Duodenal mucosa (tissue), 2 donors: Measurements from ENCODE around the gene COL24A1.

ENCODE experiments used
- H3K27ac ChIP-seq: one replicate; pipeline ENCODE4 v1.7.0; 2013; ENCODE audit warnings: low read depth, low read length
- H3K27me3 ChIP-seq, 2 donors: one replicate each; pipeline ENCODE4 v1.7.0; 2013; ENCODE audit warnings: low read length in 2 of 2, control low read depth in 1 of 2; ENCODE audit not compliant: insufficient read depth in 2 of 2, control insufficient read depth in 1 of 2
- H3K36me3 ChIP-seq, 2 donors: one replicate each; pipeline ENCODE4 v1.7.0; 2013; ENCODE audit warnings: low read length in 2 of 2, control low read depth in 1 of 2; ENCODE audit not compliant: insufficient read depth in 2 of 2, control insufficient read depth in 1 of 2
- H3K4me1 ChIP-seq, 2 donors: one replicate each; pipeline ENCODE4 v1.7.0; 2013; ENCODE audit warnings: low read length in 2 of 2, control low read depth in 1 of 2; ENCODE audit not compliant: insufficient read depth in 2 of 2, control insufficient read depth in 1 of 2
- H3K4me3 ChIP-seq, 2 donors: one replicate each; pipeline ENCODE4 v1.7.0; 2013; ENCODE audit warnings: low read length in 2 of 2, low read depth in 1 of 2
- H3K9ac ChIP-seq, 2 donors: one replicate each; pipeline ENCODE4 v1.7.0; 2013; ENCODE audit warnings: low read length in 2 of 2, low read depth in 1 of 2
- H3K9me3 ChIP-seq, 2 donors: one replicate each; pipeline ENCODE4 v1.7.0; 2013; ENCODE audit warnings: low read length in 2 of 2, control low read depth in 1 of 2; ENCODE audit not compliant: control insufficient read depth in 1 of 2

COL24A1 gene

GRCh38 chr1:85683292-85684025 is 473.1 kb downstream of the COL24A1 start:
- no peak overlapping the region for H3K9ac ChIP-seq
- peaks cover 0 to 4% of the 10 kb centered on the region in 2 donors for H3K36me3 ChIP-seq
- no peaks in the 10 kb centered on the region for H3K9me3 ChIP-seq
- no peak overlapping the region for H3K27ac ChIP-seq
- H3K27me3 ChIP-seq: no peaks in the 10 kb centered on the region
- no peak overlapping the region for H3K4me3 ChIP-seq
- H3K4me1 ChIP-seq: no peaks in the 10 kb centered on the region

- H3K27ac ChIP-seq: no peak overlapping the region
- H3K4me3 ChIP-seq: no peak overlapping the region
- H3K9me3 ChIP-seq: no peaks in the 10 kb centered on the region
- peaks cover 9 to 11% of the 10 kb centered on the region in 2 donors for H3K36me3 ChIP-seq
- no peak overlapping the region for H3K9ac ChIP-seq
- H3K27me3 ChIP-seq: no peaks in the 10 kb centered on the region
- no peaks in the 10 kb centered on the region for H3K4me1 ChIP-seq
Observed at GRCh38 chr1:85681087-85681486, 475.5 kb downstream of the COL24A1 start.
